Smooth muscle cell (in vitro differentiated cells): ENCODE results near the gene DVL2. TPM values are rescaled to one million over a fixed set of nuclear protein-coding genes. Genes with fewer than 3 reads are reported as not detected.
"Not testable (repeated sequence)": the region's sequence is repeated elsewhere in the genome, so short reads cannot be mapped to it uniquely, and the experiment has no call there.

ENCODE experiments used
- DNase-seq: peaks from one replicate; lab custom pipeline; 2025; ENCODE audit not compliant: unreplicated experiment; lab: John Stamatoyannopoulos, UW
- H2AFZ ChIP-seq: fragments of 200-600 bp; sonication (generic); 2 replicates; pipeline ENCODE4 v1.6.0; 2016; ENCODE audit warnings: antibody characterized with exemption, low read depth, mild to moderate bottlenecking
- H3F3A ChIP-seq: fragments of 200-600 bp; sonication (generic); 2 replicates; pipeline ENCODE4 v1.6.0; 2017; ENCODE audit warnings: antibody characterized with exemption, low read depth
- H3K27ac ChIP-seq: fragments of 200-600 bp; sonication (generic); 2 replicates; pipeline ENCODE4 v1.5.1; 2016; ENCODE audit warnings: low read depth, mild to moderate bottlenecking
- H3K27me3 ChIP-seq: fragments of 200-600 bp; sonication (generic); 2 replicates; pipeline ENCODE4 v1.6.1; 2016; ENCODE audit warnings: low read depth, mild to moderate bottlenecking
- H3K36me3 ChIP-seq: fragments of 200-600 bp; sonication (generic); 2 replicates; pipeline ENCODE4 v1.5.1; 2016; ENCODE audit warnings: low read depth
- H3K4me1 ChIP-seq: fragments of 200-600 bp; sonication (generic); 2 replicates; pipeline ENCODE4 v1.5.1; 2016; ENCODE audit warnings: low read depth
- H3K4me2 ChIP-seq: fragments of 200-600 bp; sonication (generic); 2 replicates; pipeline ENCODE4 v1.6.0; 2016; ENCODE audit warnings: mild to moderate bottlenecking
- H3K4me3 ChIP-seq: fragments of 200-600 bp; sonication (generic); 2 replicates; pipeline ENCODE4 v1.5.1; 2016; ENCODE audit warnings: mild to moderate bottlenecking
- H3K79me2 ChIP-seq: fragments of 200-600 bp; sonication (generic); 2 replicates; pipeline ENCODE4 v1.6.0; 2016; ENCODE audit warnings: low read depth, mild to moderate bottlenecking
- H3K9ac ChIP-seq: fragments of 200-600 bp; sonication (generic); 2 replicates; pipeline ENCODE4 v1.6.0; 2016; ENCODE audit warnings: low read depth
- H3K9me3 ChIP-seq: fragments of 200-600 bp; sonication (generic); replicated peaks from 2 replicates; pipeline ENCODE4 v1.5.1; 2016; ENCODE audit warnings: low read depth
- H4K20me1 ChIP-seq: fragments of 200-600 bp; sonication (generic); 2 replicates; pipeline ENCODE4 v1.6.0; 2016; ENCODE audit warnings: low read depth
- WGBS: methylation state at CpG from one replicate; pipeline ENCODE4 v1.1.7; 2016; ENCODE audit warnings: low lambda C conversion rate; 5-methylcytosine and 5-hydroxymethylcytosine counted together
- polyA plus RNA-seq: library from polyadenylated mRNA; unstranded; fragments of >200 nt; fragmentation: Nextera tagmentation; extraction: Ambion mirVana; gene quantifications from 2 replicates; pipeline ENCODE4 v1.2.1, GENCODE V29; 2016
- total RNA-seq: library from RNA; depleted of rRNA; stranded (reverse); fragments of >200 nt; gene quantifications from 2 replicates; pipeline ENCODE4 v1.2.3, GENCODE V29; 2014
- TF ChIP-seq, protein P1 (sequence below): fragments of 200-600 bp; sonication (generic); IDR thresholded peaks from 2 replicates; pipeline ENCODE4 v1.5.1; 2017; ENCODE audit warnings: borderline replicate concordance, mild to moderate bottlenecking, antibody characterized with exemption; ENCODE audit not compliant: insufficient read depth, poor library complexity, severe bottlenecking

DVL2 gene
- total and polyA plus RNA-seq, 2 experiments from 2014 or later = 31.8 to 49.6 TPM

DNA sequence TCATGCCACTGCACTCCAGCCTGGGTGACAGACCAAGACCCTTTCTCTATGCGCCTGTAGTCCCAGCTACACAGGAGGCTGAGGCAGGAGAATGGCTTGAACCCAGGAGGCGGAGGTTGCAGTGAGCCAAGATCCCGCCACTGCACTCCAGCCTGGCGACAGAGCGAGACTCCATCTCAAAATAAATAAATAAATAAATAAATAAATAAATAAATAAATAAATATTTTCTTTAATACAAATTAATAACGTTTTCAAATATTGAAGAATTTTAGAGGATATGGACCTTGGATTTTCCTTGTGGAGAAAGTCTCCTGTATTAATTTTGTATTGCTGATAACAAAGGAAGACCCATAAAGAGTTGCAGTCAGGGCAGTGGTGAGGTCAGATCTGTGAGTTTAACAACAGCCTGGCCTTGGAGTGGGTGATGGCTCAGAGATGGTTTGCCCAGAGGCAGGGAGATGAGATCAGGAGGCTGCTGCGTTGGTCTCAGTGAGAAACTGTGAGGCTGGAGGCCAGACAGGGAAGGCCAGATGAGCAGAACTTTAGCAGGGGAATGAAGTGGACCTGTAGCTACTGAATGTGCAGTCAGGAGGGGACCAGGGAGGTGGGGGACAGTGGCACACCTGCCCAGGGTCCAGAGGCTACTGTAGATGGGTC is 50.8 kb downstream of the DVL2 start:
- Histone ChIP-seq H3K9me3 (no peaks in the 10 kb centered on the region), H3K36me3 (no peaks in the 10 kb centered on the region), H4K20me1 (no peaks in the 10 kb centered on the region), H3K4me2 (no peak overlapping the region), H3K4me1 (no peaks in the 10 kb centered on the region), H3K9ac (no peak overlapping the region), H3K27ac (no peak overlapping the region), H3K79me2 (no peaks in the 10 kb centered on the region), H2AFZ (no peak overlapping the region), H3K27me3 (no peaks in the 10 kb centered on the region), H3F3A (no peaks in the 10 kb centered on the region), H3K4me3 (no peak overlapping the region)
- no peak for DNase-seq
- WGBS = 84% methylated on average over 7 of the region's 7 CpGs
- TF ChIP-seq, protein P1, sequence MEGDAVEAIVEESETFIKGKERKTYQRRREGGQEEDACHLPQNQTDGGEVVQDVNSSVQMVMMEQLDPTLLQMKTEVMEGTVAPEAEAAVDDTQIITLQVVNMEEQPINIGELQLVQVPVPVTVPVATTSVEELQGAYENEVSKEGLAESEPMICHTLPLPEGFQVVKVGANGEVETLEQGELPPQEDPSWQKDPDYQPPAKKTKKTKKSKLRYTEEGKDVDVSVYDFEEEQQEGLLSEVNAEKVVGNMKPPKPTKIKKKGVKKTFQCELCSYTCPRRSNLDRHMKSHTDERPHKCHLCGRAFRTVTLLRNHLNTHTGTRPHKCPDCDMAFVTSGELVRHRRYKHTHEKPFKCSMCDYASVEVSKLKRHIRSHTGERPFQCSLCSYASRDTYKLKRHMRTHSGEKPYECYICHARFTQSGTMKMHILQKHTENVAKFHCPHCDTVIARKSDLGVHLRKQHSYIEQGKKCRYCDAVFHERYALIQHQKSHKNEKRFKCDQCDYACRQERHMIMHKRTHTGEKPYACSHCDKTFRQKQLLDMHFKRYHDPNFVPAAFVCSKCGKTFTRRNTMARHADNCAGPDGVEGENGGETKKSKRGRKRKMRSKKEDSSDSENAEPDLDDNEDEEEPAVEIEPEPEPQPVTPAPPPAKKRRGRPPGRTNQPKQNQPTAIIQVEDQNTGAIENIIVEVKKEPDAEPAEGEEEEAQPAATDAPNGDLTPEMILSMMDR = no peak

DNA sequence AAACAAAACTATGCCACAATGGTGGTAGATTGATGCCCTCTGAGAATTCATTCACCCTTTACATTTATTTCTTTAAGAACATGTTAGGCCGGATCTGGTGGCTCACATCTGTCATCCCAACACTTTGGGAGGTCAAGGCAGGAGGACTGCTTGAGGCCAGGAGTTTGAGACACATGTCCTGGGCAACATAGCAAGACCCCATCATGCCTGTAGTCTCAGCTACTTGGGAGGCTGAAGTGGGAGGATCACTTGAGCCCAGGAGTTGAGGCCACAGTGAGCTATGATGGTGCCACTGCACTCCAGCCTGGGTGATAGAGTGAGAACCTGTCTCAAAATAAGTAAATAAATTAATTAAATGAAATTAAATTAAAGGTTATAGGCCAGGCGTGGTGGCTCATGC is 52.2 kb downstream of the DVL2 start:
- H3K9me3 ChIP-seq, H2AFZ ChIP-seq, H3K4me1 ChIP-seq, H4K20me1 ChIP-seq, DNase-seq, H3K27ac ChIP-seq, H3F3A ChIP-seq, H3K79me2 ChIP-seq, H3K9ac ChIP-seq, H3K36me3 ChIP-seq, H3K4me2 ChIP-seq, H3K27me3 ChIP-seq, H3K4me3 ChIP-seq: not testable (repeated sequence)
- WGBS = 100% methylated on average over 2 of the region's 2 CpGs

DNA sequence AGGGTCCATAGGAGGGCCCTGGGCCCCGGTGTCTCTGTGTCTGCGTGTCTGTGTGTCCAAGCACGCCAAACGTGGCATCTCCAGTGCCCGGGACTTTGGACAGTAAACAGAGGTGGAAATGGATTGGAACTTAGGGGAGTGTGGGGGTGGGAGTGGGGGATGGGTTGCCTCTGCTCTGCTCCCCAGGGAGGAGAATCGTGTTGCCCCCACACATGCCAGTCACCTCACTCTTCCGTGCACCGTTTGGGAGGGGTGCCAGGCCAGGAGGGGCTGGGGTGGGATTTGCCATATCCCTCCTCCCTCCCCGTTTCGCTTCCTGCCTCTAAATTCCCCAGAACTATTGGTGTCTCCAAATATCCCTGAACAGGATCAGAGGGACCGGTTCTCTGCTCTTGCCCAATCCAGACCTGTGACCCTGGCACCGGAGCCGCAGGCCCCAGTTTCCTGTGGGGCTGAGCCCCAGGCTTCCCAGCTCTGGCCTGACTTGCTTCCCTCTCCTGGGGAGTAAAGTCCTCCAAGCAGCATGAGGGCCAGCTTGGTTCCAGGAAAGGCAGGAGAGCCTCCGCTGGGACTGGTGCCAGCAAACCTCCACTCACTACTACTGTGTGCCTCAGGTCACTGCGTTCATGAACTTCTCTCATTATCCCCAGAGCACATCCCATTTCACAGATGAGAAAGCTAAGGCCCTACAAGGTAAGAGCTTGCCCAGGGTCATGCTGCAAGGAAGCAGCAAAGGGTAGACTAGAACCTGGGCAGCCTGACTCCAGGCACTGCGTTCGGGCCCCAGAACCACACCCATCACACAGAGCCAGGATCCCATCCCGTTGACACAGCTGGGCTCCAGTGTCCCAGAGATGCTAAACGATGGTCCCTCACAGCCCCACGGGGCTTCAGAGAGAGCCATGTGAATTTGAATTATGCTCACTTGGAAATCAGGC is 54.7 kb downstream of the DVL2 start, which contains the start of gene ASGR1:
TSS of gene ASGR1 (minus strand) at position 54 of the 938 bp plus-strand sequence. CDS start 807 bp downstream, outside the sequence.
- Histone ChIP-seq H3K9me3 (no peaks in the 10 kb centered on the region), H3K4me2 (peak within 1 kb of the TSS; percentile 90), H3K27me3 (no peaks in the 10 kb centered on the region), H3K4me3 (peak within 1 kb of the TSS; percentile 59), H3K36me3 (no peaks in the 10 kb centered on the region), H3F3A (no peaks in the 10 kb centered on the region), H2AFZ (no peak within 1 kb of the TSS), H3K9ac (no peak within 1 kb of the TSS), H3K27ac (no peak within 1 kb of the TSS), H4K20me1 (no peaks in the 10 kb centered on the region), H3K79me2 (no peaks in the 10 kb centered on the region), H3K4me1 (no peaks in the 10 kb centered on the region)
- WGBS = 86% methylated on average over 19 of the region's 20 CpGs
- TF ChIP-seq, protein P1 = no peak
- DNase-seq = no peak

DNA sequence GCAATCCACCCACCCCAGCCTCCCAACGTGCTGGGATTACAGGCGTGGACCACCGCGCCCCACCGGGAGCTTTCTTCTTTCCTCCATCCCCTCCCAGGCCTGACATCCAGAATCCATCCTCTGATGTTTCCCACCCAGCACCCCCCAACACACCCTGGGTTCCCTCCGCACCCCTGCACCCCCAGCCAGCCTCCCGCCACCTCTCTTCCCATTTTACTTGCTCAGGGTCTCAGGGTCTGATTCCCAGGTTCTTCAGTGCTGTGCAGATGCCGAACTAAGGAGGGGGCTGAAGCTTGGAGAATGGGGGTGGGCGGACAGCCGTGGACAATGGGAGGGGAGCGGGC is 55.4 kb downstream of the DVL2 start:
- no peak for DNase-seq
- WGBS = 96% methylated on average over 8 of the region's 11 CpGs
- no peaks in the 10 kb centered on the region for H3K4me1 ChIP-seq
- H3F3A ChIP-seq = no peaks in the 10 kb centered on the region
- H3K9ac ChIP-seq = no peak overlapping the region
- TF ChIP-seq, protein P1 = no peak
- H3K27me3 ChIP-seq = no peaks in the 10 kb centered on the region
- no peaks in the 10 kb centered on the region for H3K36me3 ChIP-seq
- H3K4me2 ChIP-seq = no peak overlapping the region
- no peak overlapping the region for H3K4me3 ChIP-seq
- no peaks in the 10 kb centered on the region for H4K20me1 ChIP-seq
- no peaks in the 10 kb centered on the region for H3K9me3 ChIP-seq
- no peak overlapping the region for H2AFZ ChIP-seq
- H3K79me2 ChIP-seq = no peaks in the 10 kb centered on the region
- no peak overlapping the region for H3K27ac ChIP-seq
